ENCODE data around the gene KRTAP9-2. TPM values are rescaled to one million over a fixed set of nuclear protein-coding genes. Genes with fewer than 3 reads are reported as not detected.
"Not testable (repeated sequence)": the region's sequence is repeated elsewhere in the genome, so short reads cannot be mapped to it uniquely, and the experiment has no call there.

The KRTAP9-2 gene
- total RNA-seq, 2 experiments from 2014 or later: not detected

DNA sequence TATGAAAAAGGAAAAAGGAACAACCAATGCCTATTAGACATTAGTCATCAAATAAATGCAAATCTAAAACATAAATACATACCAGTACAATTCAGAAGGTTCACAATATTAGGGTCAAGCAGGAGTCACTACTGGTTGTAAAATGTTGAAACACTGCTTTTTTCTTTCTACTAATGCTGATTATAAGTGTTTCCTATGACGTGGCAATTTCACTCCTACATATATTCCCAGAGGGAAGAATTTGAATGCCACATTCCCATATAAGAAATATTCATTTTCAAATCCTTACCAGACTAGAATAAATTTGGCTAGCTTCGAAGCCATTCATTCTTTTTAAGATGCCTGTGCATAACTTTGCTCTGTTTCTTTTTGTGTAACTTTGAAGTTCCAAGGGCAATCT, 2.6 kb upstream of the KRTAP9-2 start:
- POLR2A ChIA-PET: no interaction called here
- TF ChIP-seq, protein P1, sequence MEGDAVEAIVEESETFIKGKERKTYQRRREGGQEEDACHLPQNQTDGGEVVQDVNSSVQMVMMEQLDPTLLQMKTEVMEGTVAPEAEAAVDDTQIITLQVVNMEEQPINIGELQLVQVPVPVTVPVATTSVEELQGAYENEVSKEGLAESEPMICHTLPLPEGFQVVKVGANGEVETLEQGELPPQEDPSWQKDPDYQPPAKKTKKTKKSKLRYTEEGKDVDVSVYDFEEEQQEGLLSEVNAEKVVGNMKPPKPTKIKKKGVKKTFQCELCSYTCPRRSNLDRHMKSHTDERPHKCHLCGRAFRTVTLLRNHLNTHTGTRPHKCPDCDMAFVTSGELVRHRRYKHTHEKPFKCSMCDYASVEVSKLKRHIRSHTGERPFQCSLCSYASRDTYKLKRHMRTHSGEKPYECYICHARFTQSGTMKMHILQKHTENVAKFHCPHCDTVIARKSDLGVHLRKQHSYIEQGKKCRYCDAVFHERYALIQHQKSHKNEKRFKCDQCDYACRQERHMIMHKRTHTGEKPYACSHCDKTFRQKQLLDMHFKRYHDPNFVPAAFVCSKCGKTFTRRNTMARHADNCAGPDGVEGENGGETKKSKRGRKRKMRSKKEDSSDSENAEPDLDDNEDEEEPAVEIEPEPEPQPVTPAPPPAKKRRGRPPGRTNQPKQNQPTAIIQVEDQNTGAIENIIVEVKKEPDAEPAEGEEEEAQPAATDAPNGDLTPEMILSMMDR (IDR thresholded peaks at IDR 0.05): no peak

DNA sequence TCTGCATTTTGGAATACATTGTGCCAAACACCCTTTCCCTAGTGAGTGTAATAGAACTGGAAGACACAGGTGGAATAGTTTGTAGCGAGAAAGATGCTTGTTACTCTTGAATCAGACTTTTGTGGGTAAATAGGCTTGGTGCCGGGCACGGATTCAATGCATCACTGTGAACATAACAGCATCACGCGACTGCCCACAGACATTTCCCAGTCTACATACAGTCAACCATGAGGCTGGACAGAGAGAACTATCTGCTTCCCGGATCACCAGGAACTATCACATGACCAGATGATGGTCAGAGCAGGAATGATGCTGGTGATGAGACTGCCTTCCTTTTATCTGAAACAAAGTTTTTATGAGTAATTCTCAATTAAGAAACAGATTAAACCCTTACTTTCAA, 397 bp upstream of the KRTAP9-2 start:
- CTCF ChIA-PET: no interaction called here
- Mint-ChIP-seq H3K9me3 (no peaks in the 10 kb centered on the region), H3K36me3 (ENCODE audit: low read depth) (no peaks in the 10 kb centered on the region), H3K27me3 (no peaks in the 10 kb centered on the region), H3K4me1 (ENCODE audit: low read depth) (no peaks in the 10 kb centered on the region), H3K4me3 (no peak overlapping the region), H3K27ac (no peak overlapping the region)
- DNase-seq (no peak), ATAC-seq (no peak)
- TF ChIP-seq, protein P1 (IDR thresholded peaks at IDR 0.05): no peak
- POLR2A ChIA-PET: no interaction called here
- intact Hi-C loops (cut with micrococcal nuclease): no loop called here

More for the DNA sequence above, 2.6 kb upstream of the KRTAP9-2 start:
- CTCF ChIA-PET: no interaction called here
- intact Hi-C loops (cut with micrococcal nuclease): no loop called here
- Mint-ChIP-seq H3K27me3 (no peaks in the 10 kb centered on the region), H3K4me1 (ENCODE audit: low read depth) (no peaks in the 10 kb centered on the region), H3K36me3 (ENCODE audit: low read depth) (no peaks in the 10 kb centered on the region), H3K9me3 (peaks cover 9% of the 10 kb centered on the region), H3K27ac (no peak overlapping the region), H3K4me3 (no peak overlapping the region)
- ATAC-seq (no peak), DNase-seq (no peak)

DNA sequence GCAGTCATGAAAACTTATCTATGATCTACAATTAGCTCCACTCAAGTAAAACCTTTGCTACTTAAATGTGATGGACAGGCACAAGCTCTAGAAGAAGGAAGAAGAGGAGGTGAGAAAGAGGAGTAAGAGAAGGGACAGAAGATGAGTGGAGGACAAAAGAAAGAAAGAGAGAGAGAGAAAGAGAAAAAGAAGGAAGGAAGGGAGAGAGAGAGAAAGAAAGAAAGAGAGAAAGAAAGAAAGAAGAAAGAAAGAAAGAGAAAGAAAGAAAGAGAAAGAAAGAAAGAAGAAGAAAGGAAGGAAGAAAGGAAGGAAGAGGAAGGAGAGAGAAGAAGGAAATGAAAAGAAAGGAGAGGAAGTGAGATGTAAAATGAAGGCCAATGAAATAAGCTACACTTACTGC, 3.6 kb downstream of the KRTAP9-2 start:
- H3K36me3 Mint-ChIP-seq (ENCODE audit: low read depth): no peaks in the 10 kb centered on the region
- CTCF ChIA-PET: interaction anchor here (1.4 kb wide), 1 partner anchor 93 kb away, joined by 4 read pairs; no protein-coding TSS in a partner anchor
- DNase-seq: no peak
- H3K4me1 Mint-ChIP-seq (ENCODE audit: low read depth): no peaks in the 10 kb centered on the region
- no peak for ATAC-seq
- TF ChIP-seq, protein P1 (IDR thresholded peaks at IDR 0.05): no peak
- H3K27me3 Mint-ChIP-seq: peaks cover 3% of the 10 kb centered on the region
- no peaks in the 10 kb centered on the region for H3K9me3 Mint-ChIP-seq
- intact Hi-C loops (cut with micrococcal nuclease): no loop called here
- H3K4me3 Mint-ChIP-seq: no peak overlapping the region
- no peak overlapping the region for H3K27ac Mint-ChIP-seq
- POLR2A ChIA-PET: no interaction called here

DNA sequence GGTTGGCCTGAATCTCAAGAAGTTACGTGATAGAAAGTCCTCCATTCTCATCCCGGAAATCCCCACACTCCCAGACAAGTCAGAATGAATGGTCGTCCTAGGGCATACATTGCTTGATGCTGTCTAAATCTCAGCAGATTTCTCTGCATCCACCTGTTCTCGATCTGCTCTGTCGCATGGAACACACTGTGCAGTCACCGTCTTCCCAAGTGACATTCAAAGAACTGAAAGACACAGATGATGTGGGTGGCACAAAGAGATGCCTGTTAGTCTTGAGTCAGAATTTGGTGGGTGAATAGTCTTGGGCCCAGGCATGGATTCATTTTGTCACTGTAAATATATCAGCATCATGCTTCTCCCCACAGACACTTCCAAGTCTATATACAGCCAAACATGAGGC, 5.3 kb downstream of the KRTAP9-2 start:
- Mint-ChIP-seq H3K27me3 (peaks cover 5% of the 10 kb centered on the region), H3K27ac (no peak overlapping the region), H3K36me3 (ENCODE audit: low read depth) (no peaks in the 10 kb centered on the region), H3K4me3 (no peak overlapping the region), H3K9me3 (no peaks in the 10 kb centered on the region), H3K4me1 (ENCODE audit: low read depth) (no peaks in the 10 kb centered on the region)
- intact Hi-C loops (cut with micrococcal nuclease): no loop called here
- DNase-seq: no peak
- ChIA-PET CTCF (no interaction called here), POLR2A (no interaction called here)
- no peak for ATAC-seq
- TF ChIP-seq, protein P1 (IDR thresholded peaks at IDR 0.05): no peak

DNA sequence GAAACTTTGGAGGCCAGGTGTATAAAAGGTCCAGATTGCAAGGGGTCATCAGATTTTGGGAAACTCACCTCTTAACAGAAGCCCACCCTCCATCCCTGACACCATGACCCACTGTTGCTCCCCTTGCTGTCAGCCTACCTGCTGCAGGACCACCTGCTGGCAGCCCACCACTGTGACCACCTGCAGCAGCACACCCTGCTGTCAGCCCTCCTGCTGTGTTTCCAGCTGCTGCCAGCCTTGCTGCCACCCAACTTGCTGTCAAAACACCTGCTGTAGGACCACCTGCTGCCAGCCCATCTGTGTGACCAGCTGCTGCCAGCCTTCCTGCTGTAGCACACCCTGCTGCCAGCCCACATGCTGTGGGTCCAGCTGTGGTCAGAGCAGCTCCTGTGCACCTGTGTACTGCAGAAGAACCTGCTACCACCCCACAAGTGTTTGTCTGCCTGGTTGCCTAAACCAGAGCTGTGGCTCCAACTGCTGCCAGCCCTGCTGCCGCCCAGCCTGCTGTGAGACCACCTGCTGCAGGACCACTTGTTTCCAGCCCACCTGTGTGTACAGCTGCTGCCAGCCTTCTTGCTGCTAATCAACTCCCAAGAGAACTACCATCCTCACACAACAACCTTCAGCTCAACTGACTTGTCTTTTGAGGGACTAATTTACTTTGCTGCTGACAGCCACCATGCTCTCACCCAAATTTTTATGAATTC, 6.1 kb downstream of the KRTAP9-2 start, which contains the start of gene KRTAP9-3:
Gene KRTAP9-3, plus strand, starts transcription at position 51 of the 707 bp plus-strand sequence. Its CDS starts 53 bp downstream, at position 104.
- H3K27ac Mint-ChIP-seq; intact Hi-C loops (cut with micrococcal nuclease); H3K9me3 Mint-ChIP-seq; H3K4me3 Mint-ChIP-seq; H3K36me3 Mint-ChIP-seq (ENCODE audit: low read depth); H3K4me1 Mint-ChIP-seq (ENCODE audit: low read depth); ATAC-seq; DNase-seq; H3K27me3 Mint-ChIP-seq; POLR2A ChIA-PET: not testable (repeated sequence)
- CTCF ChIA-PET: interaction anchor here (0.7 kb wide), 1 partner anchor 185 kb away, joined by 3 read pairs; no protein-coding TSS in a partner anchor

DNA sequence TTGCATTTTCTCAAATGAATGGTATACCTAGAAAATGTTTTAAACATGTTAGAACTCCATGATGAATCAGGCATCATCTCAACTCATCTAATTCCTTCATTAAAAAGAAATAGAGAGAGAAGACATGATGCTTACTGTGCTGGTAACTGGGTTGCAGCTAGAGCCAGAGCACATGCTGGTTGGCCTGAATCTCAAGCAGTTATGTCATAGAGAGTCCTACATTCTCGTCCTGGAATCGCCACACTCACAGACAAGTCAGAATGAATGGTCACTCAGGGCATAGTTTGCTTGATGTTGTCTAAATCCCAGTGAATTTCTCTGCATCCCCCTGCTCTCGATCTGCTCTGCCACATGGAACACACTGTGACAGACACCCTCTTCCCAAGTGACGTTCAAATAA, 10.7 kb downstream of the KRTAP9-2 start:
- H3K4me1 Mint-ChIP-seq (ENCODE audit: low read depth); H3K4me3 Mint-ChIP-seq; H3K36me3 Mint-ChIP-seq (ENCODE audit: low read depth); CTCF ChIA-PET; ATAC-seq; intact Hi-C loops (cut with micrococcal nuclease); H3K27ac Mint-ChIP-seq; H3K27me3 Mint-ChIP-seq; H3K9me3 Mint-ChIP-seq; DNase-seq; POLR2A ChIA-PET: not testable (repeated sequence)

DNA sequence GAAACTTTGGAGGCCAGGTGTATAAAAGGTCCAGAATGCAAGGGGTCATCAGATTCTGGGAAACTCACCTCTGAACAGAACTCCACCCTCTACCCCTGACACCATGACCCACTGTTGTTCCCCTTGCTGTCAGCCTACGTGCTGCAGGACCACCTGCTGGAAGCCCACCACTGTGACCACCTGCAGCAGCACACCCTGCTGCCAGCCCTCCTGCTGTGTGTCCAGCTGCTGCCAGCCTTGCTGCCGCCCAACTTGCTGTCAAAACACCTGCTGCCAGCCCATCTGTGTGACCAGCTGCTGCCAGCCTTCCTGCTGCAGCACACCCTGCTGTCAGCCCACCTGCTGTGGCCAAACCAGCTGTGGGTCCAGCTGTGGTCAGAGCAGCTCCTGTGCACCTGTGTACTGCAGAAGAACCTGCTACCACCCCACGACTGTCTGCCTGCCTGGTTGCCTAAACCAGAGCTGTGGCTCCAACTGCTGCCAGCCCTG, 11.5 kb downstream of the KRTAP9-2 start, which contains the start of gene KRTAP9-8:
Gene KRTAP9-8, plus strand, starts transcription at position 51 of the 489 bp plus-strand sequence. Its CDS starts 53 bp downstream, at position 104.
- intact Hi-C loops (cut with micrococcal nuclease); DNase-seq; CTCF ChIA-PET; H3K4me1 Mint-ChIP-seq (ENCODE audit: low read depth); H3K36me3 Mint-ChIP-seq (ENCODE audit: low read depth); H3K27me3 Mint-ChIP-seq; ATAC-seq; H3K9me3 Mint-ChIP-seq; POLR2A ChIA-PET; H3K27ac Mint-ChIP-seq; H3K4me3 Mint-ChIP-seq: not testable (repeated sequence)

DNA sequence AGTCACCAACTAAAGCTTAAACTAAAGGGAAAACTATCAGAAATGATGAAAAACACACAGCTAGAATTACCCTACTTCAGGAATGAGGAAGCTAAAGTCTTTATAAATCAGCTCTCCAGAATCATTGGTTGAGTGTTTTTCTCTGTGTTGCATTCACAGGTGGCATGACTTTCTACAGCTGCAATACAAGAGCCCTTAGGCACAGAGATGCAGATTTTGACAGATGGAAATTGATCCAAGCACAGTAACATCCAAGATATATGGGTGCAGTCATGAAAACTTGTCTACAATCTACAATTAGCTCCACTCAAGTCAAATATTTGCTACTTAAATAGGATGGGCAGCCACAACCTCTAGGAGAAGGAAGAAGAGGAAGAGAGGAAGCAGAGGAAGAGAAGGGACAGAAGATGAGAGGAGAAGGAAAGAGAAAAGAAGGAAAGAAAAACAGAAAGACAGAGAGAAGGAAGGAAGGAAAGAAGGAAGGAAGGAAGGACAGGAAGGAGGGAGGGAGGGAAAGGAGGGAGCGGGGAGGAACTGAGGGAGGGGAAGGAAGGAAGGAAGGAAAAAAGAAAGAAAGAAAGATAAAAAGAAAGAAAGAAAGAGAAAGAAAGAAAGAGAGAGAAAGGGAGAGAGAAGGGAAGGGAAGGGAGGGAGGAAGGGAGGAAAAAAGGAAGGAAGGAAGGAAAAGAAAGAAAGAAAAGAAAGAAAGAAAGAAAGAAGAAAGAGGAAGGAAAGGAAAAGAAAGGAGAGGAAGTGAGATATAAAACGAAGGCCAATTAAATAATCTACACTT, 20.7 kb downstream of the KRTAP9-2 start:
- H3K9me3 Mint-ChIP-seq; H3K27me3 Mint-ChIP-seq; H3K4me1 Mint-ChIP-seq (ENCODE audit: low read depth); H3K36me3 Mint-ChIP-seq (ENCODE audit: low read depth); POLR2A ChIA-PET; H3K27ac Mint-ChIP-seq; ATAC-seq; intact Hi-C loops (cut with micrococcal nuclease); CTCF ChIA-PET; DNase-seq; H3K4me3 Mint-ChIP-seq: not testable (repeated sequence)
